HG03103 (cell line): ENCODE data around the gene BRAF.
"Not testable (repeated sequence)": the region's sequence is repeated elsewhere in the genome, so short reads cannot be mapped to it uniquely, and the experiment has no call there.

Experiments used
- ATAC-seq: cut with Tn5 transposase; IDR thresholded peaks from one replicate; pipeline ENCODE4 v1.9.1; 2021; ENCODE audit warnings: low read depth; ENCODE audit not compliant: unreplicated experiment

BRAF gene

DNA sequence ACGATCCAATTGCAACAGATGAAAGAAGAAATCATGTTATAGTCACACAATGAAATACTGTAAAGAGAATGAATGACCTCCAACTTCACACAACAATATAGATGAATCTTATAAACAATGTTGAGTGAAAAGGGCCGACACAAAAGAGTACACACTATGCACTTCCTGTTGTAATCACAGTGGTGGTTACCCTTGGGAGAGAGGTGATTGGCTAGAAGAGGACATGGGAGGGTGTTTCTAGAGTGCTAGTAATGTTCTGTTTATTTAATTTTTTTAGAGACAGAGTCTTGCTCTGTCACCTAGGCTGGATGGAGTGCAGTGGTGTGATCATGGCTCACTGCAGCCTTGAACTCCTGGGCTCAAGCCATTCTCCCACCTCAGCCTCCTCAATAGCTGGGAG lies 145.8 kb downstream of the BRAF start:
- no peak for ATAC-seq

DNA sequence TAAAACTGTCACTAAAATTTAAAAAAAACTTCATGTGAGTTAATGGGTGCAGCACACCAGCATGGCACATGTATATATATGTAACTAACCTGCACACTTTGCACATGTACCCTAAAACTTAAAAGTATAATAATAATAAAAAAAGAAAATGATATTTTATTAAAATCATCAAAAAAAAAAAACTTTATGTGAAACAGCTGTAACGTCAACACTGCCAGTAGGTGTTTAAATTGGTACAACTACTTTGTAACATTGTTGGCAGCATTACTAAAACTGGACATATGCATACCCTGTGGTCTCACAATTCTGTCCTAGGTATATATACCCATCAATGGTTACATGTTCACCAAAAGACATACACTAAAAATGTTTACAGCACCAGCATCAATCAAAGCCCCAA lies 146.2 kb downstream of the BRAF start:
- no peak for ATAC-seq

DNA sequence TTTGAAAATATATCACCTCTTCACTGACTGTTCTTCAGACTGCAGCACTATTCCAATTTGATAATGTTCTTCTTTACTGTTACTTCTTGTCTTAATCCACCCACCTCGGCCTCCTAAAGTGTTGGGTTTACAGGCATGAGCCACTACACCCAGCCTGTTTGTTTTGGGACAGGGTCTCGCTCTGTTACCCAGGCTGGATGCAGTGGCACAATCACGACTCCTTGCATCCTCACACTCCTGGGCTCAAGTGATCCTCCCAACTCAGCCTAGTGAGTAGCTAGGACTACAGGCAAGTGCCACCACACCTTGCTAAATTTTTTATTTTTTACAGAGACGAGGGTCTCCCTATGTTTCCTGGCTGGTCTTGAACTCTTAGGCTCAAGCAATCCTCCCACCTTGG lies 150.4 kb downstream of the BRAF start:
- ATAC-seq: no peak

DNA sequence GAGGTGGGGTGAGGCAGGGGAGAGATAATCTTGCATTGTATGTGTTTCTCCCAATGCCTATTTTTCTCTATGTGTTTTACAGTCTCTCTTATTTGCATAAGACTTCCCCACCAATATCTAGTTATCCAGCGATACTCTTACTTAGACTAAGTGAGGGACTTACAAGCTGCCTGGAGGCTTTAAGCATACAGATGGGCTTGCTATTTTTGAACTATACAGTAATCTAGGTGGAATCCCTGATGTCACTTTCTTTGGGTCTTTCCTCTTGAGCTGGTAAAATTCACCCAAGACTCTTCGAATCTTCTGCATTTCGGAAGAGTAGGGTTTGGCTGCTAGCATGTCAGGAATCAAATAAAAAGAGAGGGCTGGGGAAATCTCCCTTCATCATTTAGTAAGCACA lies 151.6 kb downstream of the BRAF start:
- no peak for ATAC-seq

DNA sequence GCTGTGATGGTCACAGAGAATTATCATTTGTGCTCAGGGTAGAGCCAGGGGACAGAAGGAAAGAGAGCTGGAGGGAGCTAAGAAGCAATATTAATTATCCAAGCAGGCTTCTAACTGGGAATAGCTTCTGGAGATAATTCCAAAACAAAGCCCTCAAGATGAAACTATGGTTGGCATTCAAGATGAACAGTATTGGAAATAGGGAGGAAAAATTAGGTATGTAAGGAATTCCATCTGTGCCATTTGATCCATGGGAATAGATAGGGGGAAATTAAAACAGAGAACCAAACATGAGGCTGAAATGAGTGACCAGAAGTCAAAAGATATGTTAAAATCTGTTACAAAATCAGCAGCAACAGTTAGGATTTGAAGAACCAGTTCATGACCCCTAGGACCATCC lies 152.9 kb downstream of the BRAF start:
- ATAC-seq: no peak

DNA sequence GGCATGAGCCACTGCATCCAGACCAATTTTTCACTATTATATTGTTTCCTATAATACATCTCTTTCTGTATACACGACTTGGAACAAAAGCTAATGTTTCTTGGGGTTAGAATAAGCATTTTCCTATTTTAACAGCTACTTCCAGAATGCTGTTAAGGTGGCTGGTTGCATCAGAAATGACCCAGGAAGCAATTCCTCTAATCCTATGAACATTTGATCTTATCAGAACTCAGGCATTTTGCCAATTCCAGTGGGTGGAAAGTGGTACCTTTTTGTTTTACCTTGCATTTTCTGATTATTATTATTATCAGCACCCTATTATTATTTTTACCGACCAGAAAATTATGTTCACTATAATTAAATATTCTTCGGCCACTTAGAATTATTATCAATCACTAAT lies 154.9 kb downstream of the BRAF start:
- no peak for ATAC-seq

DNA sequence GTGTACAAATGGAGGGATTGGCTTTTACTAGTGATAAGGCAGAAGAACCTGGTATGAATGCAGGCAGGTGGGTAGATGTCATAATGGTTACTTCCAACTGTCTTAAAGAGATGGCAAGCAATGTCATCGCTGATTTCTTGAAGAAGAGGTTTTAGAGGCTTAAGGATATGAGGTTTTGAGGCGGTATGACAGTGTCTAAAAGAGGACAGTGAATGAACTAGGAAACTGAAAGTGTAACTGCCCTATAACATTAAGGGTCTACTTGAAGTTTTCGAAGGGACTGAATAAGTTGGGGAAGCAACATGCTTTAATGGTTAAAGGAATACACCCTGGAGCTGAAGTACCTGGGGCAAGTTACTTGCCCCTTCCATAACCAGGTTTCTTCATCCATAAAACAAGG lies 157.3 kb downstream of the BRAF start:
- ATAC-seq: no peak

DNA sequence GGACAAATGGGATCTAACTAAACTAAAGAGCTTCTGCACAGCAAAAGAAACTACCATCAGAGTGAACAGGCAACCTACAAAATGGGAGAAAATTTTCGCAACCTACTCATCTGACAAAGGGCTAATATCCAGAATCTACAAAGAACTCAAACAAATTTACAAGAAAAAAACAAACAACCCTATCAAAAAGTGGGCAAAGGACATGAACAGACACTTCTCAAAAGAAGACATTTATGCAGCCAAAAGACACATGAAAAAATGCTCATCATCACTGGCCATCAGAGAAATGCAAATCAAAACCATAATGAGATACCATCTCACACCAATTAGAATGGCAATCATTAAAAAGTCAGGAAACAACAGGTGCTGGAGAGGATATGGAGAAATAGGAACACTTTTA lies 159.3 kb downstream of the BRAF start:
- not testable (repeated sequence) for ATAC-seq

DNA sequence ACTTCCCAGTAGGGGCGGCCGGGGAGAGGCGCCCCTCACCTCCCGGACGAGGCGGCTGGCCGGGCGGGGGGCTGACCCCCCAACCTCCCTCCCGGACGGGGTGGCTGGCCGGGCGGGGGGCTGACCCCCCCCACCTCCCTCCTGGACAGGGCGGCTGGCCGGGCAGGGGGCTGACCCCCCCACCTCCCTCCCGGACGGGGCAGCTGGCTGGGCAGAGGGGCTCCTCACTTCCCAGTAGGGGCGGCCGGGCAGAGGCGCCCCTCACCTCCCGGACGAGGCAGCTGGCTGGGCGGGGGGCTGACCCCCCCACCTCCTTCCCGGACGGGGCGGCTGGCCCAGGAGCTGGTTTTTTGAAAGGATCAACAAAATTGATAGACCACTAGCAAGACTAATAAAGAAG lies 161.6 kb downstream of the BRAF start:
- ATAC-seq: not testable (repeated sequence)

DNA sequence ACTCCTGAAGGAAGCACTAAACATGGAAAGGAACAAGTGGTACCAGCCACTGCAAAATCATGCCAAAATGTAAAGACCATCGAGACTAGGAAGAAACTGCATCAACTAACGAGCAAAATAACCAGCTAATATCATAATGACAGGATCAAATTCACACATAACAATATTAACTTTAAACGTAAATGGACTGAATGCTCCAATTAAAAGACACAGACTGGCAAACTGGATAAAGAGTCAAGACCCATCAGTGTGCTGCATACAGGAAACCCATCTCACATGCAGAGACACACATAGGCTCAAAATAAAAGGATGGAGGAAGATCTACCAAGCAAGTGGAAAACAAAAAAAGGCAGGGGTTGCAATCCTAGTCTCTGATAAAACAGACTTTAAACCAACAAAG lies 163.4 kb downstream of the BRAF start:
- ATAC-seq: not testable (repeated sequence)

DNA sequence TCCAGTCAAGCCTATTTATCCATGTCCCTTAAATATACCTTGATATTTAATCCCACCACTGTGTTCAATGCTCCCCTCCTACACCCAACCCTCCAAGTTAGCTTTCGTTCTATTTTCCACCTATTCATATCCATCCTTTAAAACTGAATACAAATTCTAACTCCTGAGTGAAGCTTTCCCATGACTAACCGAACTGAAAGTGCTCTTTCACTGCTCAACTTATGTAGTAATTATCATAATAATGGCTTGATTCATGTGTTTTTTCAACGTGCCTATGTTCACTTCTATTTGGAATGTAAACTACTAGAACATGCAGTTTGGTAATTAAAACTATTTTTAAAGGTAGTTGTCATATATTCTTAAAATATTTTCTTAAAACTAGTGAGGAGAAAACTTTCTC lies 170.2 kb downstream of the BRAF start:
- no peak for ATAC-seq

DNA sequence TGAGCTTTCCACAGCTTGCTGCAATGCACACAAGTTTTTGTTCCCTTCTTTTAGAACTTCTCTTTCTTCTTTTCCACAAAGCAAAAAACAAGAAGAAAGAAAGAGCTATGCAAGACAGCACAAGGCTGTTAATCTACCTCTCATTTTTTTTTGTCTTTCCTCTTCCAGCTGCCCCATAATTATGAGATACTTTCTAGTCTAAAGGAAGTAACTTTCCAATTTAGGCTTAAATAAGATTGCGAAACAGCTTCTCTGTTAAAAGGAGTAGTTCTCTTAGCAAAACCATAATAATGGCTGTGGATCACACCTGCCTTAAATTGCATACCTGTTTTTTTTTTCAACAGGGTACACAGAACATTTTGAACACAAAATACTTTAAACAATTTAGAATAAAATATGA lies 172.2 kb downstream of the BRAF start:
- no peak for ATAC-seq

DNA sequence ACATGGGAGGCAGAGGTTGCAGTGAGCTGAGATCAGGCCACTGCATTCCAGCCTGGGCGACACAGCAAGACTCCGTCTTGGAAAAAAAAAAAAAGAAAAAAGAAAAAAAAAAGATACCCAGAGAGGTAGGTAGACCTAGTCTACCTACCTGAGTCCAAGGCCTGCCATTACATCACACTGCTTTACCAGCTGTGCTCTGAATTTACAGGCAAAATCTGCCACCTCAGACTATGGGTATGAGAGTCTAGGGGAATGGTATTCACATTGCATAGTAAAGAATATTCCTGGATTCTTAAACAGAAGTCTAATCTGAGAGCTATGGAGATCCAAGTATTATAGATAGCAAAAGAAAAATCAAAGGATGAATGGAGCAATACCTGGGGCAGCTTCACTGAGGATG lies 178.0 kb downstream of the BRAF start:
- ATAC-seq: no peak

DNA sequence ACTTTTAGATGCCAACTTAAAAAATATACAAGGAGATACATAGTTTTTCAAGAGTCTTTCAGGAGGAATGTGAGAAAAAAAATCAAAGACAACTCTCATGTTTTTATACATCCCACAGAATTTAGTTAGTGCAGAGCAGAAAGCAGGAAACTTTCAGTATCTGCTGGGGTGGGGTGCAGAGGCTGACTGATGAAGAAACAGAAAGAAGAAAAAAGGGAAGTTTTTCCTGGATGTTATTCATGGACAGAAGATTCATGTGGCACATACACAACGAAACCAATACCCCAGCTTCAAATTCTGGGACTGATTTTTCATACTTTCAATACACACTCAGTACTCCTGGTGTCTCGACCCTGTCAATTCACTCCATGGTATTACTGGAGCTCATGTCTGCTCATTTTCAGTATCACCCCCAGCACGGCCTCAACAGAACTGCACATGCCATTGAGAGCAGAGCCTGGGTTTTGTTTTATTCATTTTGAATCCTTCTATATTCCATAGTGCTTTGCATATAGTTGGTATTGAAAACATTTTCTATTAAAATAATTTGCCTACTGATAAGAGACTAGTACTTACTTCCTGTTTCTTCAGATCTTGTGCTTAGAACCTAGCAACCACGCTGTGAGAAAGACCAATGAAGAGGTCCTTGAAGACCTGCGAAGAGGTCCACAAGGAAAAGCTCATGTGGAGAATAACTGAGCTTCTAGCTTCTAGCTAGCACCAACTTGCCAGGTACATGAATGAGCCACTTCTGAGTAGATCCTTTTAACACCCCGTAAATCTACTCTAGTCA lies 179.3 kb downstream of the BRAF start:
- ATAC-seq: peak; percentile 52

DNA sequence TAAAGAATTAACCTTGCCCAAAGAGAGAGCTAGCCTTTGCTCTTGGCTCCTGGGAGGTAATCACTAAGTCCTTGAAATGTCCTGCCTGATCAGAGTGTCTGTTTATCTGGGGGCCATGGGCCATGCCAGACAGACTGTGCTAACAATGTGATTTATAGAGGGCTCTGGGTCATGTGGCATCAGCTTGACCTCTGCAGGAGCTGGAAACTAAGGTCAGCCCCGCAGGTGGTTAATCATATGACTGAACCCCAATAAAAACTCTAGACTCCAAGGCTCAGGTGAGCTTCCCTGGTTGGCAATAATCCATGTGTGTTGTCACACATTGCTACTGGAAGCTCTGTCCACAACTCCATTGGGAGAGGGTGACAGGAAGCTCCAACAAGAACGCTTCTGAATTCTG lies 180.7 kb downstream of the BRAF start:
- no peak for ATAC-seq

DNA sequence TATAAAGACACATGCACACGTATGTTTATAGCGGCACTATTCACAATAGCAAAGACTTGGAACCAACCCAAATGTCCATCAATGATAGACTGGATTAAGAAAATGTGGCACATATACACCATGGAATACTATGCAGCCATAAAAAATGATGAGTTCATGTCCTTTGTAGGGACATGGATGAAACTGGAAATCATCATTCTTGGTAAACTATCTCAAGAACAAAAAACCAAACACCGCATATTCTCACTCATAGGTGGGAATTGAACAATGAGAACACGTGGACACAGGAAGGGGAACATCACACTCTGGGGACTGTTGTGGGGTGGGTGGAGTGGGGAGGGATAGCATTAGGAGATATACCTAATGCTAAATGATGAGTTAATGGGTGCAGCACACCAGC lies 181.5 kb downstream of the BRAF start:
- ATAC-seq: not testable (repeated sequence)

DNA sequence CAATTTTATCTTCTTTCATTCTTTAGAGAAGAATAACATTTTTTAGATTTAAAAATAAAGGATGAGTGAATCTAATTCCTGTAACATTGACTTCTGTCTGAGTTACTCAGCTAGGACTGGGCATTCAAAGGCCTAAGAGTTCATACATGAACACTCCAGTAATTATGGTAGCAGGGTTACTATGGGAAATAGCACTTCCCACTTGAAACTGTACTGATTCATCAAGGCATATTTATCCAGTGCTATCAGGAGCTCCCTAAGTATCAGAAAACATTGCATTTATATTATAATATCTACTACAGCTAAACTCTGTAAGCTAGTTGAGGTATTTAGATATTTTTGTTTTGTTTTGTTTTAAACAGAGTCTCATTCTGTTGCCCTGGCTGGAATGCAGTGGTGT lies 186.4 kb downstream of the BRAF start:
- ATAC-seq: no peak

DNA sequence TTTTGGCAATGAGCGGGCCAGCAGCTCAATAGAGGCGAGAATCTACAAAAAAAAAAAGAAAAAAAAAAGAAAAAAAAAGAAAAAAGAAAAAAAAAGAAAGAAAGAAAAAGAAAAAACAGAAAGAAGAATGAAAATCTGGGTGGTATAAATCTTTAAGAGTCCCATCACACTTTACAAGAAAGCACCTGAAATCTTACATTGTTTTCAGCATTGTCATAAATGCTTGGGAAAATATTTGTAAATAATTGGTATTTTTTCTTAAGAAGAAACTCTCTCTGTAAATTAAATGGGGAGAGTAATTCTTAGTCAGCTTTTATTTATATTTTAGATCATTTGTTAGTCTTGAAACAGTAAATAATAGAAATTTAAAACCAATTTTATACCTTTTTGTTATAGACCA lies 190.0 kb downstream of the BRAF start:
- ATAC-seq: no peak

DNA sequence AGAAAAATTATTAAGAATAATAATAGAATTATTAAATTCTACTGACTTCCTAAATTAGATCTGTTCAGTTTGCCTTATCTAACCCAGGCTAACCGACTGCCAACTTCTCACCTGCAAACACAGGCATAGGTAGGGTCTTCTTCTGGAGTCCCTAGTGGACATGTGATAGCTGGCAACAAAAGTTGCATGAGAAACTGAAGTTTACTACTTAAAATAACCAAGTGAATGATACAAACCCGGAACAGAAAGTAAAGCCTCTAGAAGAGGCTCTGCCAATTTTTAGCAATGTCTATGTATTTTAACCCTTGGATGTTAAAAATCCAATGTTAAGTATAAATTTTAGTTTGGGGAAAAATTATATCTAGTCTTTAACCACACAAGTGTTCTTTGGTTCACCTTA lies 190.6 kb downstream of the BRAF start:
- ATAC-seq: no peak

DNA sequence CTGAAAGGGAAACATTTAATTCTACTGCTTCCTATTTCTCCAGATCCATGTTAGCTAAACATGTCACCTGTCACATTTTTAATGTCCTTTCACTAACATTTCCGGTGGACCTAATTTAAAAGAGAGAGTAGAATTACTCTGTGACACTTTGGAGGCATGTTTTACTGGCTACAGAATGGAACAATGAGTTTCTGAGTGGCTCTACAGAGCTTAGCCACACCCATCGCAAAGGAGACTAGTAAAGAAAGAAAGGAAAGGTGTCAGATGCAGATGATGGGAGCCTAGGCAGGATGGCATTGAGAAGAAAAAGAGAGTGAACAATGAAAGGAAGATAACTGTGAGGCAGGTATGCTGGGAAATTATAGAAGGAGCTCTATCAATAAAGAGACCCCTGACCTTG lies 192.3 kb downstream of the BRAF start:
- ATAC-seq: no peak

DNA sequence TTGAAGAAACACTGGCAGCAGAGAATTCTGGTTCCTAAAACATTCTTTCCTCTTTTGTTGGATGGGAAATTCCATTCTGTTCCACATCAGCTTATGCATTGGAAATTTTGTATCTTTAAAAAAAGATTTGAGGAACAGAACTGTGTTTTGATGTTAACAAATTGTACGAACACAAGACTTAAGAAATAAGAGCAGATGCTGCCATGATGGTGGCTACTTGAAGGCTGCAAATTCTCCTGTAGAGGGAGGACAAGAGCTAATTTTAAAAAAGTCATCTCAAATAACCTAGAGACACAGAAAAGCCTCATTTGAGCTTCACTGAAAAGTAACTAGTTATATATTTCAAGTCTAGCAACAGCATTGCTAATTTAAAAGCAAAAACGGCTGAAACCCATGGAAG lies 198.4 kb downstream of the BRAF start:
- no peak for ATAC-seq

DNA sequence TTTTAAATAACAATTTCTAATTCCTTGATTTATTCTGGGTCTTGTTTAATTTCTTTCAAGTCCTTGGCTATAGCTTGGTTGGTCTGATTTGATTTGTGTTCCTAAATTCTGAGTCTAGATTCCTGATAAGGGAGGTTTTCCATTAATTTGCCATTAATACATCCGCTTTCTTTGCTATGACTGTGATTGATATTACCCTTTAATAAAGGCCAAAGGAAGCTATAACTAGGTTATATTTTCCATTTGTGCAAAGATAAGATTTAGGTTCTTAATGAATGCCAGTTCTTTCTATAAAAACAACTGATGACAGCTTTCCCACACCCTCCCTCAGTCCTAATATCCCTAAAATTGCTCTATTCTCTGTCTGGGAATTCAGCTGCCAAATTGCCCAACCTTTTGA lies 200.0 kb downstream of the BRAF start:
- no peak for ATAC-seq

DNA sequence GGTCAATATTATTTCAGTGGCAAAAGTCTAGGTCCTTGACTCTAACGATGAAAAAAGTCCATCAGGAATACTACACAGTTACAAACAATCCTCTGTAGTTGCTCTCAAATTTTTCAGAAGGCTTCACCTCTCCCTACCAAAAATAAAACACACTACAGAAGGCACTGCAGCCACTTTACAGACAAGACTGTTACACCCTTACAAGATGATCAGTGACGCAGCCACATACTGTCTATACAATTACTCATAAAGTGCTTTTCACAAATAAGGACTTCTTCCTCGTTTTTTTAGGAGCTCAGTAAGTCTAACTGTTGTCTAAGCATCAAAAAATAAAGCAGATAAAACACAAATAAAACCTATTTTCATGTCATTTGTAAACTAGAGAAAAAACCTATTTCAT lies 201.2 kb downstream of the BRAF start:
- ATAC-seq: no peak
